VCaP (cell line): ENCODE measurements around the gene TEAD1.

Experiments
- H3K27ac ChIP-seq: fragments of 450-650 bp; 2 replicates; pipeline ENCODE4 v1.5.1; 2017
- TF ChIP-seq, protein P1 (sequence below): fragments of 450-650 bp; conservative IDR thresholded peaks from 2 replicates; pipeline ENCODE4 v1.5.1; 2017; ENCODE audit warnings: mild to moderate bottlenecking, moderate library complexity

Gene TEAD1

GRCh38 chr11:12711496-12711895 is 37.3 kb downstream of the TEAD1 start:
- no peak overlapping the region for H3K27ac ChIP-seq

GRCh38 chr11:12712132-12712531 is 37.9 kb downstream of the TEAD1 start:
- H3K27ac ChIP-seq: no peak overlapping the region
- TF ChIP-seq, protein P1, sequence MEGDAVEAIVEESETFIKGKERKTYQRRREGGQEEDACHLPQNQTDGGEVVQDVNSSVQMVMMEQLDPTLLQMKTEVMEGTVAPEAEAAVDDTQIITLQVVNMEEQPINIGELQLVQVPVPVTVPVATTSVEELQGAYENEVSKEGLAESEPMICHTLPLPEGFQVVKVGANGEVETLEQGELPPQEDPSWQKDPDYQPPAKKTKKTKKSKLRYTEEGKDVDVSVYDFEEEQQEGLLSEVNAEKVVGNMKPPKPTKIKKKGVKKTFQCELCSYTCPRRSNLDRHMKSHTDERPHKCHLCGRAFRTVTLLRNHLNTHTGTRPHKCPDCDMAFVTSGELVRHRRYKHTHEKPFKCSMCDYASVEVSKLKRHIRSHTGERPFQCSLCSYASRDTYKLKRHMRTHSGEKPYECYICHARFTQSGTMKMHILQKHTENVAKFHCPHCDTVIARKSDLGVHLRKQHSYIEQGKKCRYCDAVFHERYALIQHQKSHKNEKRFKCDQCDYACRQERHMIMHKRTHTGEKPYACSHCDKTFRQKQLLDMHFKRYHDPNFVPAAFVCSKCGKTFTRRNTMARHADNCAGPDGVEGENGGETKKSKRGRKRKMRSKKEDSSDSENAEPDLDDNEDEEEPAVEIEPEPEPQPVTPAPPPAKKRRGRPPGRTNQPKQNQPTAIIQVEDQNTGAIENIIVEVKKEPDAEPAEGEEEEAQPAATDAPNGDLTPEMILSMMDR: no peak

More at GRCh38 chr11:12711496-12711895, 37.3 kb downstream of the TEAD1 start:
- TF ChIP-seq, protein P1: no peak

DNA sequence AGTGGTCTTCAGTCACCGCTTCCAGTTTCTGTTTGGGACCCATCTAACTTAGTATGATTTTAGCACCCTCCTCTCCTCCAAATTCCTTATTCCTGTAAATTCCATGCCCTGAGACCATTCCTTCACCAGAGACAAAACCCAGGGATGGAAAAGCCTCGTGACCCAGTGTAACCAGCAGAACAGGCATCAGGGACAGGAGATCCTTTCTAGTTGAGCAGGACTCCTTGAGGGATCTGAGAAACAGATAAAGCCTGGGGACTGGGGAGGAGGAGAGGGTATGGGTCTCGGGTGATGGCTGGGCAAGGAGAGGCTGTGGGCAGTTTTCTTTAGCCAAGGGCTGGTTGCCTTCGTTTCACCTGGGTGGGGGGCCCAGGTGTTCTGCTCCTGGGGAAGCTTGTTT is 40.9 kb downstream of the TEAD1 start:
- TF ChIP-seq, protein P1: no peak
- H3K27ac ChIP-seq: no peak overlapping the region

DNA sequence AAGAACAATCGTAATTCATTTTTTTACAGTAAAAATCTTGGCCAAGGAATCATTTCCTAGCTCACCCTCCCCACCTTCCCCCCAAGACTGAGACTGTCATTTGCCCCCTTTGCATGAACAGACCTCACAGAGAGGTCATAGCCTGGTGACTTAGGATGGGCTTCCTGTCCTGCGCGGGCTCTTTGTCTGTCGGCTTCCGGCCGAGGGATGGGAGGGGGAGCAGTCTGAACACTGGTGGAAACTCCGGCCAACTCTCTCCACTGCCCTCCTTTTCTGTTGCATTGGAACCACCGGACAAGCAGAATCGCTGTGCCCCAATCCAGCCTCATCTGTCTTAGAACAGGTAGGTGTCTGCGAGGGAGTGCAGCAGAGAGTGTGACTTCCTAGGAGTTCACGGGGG is 41.7 kb downstream of the TEAD1 start:
- TF ChIP-seq, protein P1: no peak
- no peak overlapping the region for H3K27ac ChIP-seq

DNA sequence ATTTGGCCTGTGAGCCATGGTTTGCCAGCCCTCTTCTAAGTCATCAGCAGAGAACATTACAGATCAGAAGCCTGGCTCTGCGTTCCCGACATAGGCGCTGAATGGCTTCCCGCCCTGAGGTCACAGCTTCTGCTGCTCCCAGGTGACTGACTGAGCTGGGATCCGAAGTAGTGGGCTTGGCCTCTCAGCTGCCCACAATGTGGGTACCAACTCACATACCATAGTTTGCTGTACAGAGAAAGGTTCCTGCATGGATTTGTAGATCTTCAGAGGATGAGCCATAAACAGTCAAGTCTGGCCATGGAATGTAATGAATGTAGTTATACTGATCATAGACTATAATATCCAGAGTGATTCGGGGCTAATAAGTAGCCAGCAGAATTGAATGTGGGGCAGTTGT is 42.6 kb downstream of the TEAD1 start:
- TF ChIP-seq, protein P1: no peak
- H3K27ac ChIP-seq: no peak overlapping the region

DNA sequence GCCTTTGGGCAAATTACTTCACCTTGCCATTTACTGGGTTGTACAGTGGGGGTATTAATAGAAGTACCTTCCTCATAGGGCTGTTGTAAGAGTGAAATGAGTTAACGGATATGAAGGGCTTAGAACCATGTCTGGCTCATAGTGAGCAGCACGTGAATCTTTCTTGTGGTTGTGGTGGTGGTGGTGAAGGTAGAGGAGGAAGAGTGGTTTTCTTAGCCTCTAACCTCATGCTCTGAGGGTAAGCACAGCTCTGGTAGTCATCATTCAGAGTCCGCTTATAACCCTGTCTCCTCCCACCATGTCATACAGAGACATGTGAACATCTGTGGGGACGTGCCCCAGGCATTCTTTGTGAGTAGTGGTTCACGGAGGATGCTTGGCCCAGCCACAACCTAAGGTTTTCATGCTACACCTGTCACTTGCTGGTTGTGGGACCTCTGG is 43.6 kb downstream of the TEAD1 start:
- H3K27ac ChIP-seq: no peak overlapping the region
- TF ChIP-seq, protein P1: no peak

GRCh38 chr11:12719221-12719620 is 45.0 kb downstream of the TEAD1 start:
- H3K27ac ChIP-seq: no peak overlapping the region
- TF ChIP-seq, protein P1: no peak
